HK-2 (cell line): ENCODE data around the gene ZDHHC6.
"Not testable (repeated sequence)": the region's sequence is repeated elsewhere in the genome, so short reads cannot be mapped to it uniquely, and the experiment has no call there.

ENCODE experiments used
- DNase-seq: peaks from one replicate; pipeline ENCODE4 v3.0.0-alpha.2; 2018; ENCODE audit not compliant: unreplicated experiment

The ZDHHC6 gene

DNA sequence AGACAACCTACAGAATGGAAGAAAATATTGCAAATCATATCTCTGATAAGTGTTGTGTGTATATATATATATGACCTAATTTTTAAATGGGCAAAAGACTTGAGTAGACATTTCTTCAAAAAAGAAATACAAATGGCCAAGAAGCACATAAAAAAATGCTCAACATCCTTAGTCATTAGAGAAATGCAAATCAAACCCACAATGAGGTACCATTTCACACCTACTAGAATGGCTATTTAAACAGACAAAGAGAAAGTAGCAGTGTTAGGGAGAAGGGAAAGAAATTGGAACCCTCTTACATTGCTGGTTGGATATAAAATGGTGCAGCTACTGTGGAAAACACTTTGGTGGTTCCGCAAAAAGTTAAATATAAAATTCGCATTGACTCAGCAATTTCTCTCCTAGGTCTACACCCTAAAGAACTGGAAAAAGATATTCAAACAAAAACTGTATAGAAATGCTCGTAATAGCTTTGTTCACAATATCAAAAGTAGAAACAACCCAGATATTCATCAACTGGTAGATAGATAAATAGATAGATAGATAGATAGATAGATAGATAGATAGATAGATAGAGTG lies 56.5 kb downstream of the ZDHHC6 start:
- DNase-seq, result no peak

DNA sequence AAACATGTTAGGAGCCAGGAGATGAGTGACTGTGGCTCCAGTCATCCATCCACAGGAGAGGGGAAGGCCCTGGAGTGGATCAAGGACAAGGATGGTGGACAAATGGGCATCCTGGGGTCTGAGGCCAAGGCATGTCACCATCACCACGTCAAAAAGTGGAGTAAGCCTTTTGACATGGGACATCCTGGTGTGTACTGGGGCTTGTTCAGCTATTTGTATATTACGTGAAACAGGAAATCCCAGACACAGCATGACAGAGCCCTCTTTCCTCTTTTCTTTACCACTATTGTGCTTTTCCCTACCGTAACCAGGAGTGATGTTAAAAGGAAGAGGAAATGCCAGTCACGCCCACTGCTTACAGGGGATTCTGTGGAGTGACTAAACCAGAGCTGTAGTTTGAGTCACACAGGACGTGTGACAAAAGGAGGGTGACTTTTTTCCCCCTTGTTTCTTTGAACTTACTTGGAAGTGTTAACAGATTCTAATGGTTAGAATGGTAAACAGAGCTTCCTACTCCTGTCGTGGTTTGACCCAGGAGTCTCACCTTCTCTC lies 57.4 kb downstream of the ZDHHC6 start:
- peak; percentile 72 for DNase-seq

DNA sequence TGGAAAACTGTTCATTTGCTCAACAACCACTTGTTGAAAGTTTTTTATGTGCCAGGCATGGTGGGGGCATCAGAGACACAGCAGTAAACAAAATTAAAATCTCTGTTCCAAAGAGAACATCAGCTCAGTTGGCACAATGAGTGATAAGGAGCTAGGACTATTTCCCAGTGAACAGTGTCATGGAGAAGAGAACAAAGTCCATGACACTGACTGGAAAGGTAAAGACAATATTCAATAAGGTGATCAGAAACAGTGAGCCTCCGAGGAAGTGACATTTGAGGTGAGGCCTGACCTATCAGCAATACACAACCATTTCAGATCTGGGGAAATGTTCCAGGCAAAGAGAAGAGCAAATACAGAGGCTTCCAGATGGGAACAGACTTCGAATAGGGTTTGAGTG lies 58.2 kb downstream of the ZDHHC6 start:
- no peak for DNase-seq

GRCh38 chr10:112388056-112388455 lies 58.7 kb downstream of the ZDHHC6 start:
- DNase-seq, result not testable (repeated sequence)

DNA sequence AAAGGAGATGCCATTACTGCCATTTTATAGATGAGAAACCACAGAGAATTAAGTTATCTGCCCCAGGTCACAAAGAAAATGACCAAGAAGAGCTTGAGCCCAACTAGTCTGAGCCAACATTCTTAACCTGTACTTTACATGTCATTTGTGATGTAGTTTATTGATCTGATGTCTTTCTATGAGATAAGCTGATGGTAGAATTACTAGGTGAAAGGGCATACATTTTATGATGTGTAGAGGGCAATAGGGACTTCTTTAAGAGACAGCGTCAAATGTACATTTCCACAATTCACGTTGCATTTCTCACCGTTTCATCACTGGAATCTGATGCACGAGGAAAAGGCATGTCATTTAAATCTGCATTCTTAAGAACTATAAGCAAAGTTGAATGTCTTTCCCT lies 61.5 kb downstream of the ZDHHC6 start:
- no peak for DNase-seq

GRCh38 chr10:112384141-112384540 lies 62.6 kb downstream of the ZDHHC6 start:
- no peak for DNase-seq

DNA sequence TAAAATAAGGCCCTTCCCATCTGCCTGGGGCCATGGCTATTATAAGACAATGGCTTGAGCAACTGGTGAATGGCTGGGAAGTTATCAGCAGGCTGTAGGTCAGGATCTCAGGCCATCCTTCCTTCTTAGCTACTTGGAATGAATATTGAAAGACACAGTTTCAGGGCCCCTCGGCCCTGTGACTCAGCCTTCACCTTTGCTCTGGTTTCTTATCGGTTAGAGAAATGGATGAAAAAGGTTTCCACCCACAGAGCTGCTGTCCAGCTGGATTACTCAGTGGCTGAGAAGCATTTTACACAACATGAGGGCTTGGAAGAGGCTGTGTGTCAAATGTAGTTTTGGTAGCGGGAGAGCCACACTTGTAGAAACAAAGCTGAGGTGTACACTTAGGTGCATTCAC lies 63.4 kb downstream of the ZDHHC6 start:
- DNase-seq, result peak; percentile 56

DNA sequence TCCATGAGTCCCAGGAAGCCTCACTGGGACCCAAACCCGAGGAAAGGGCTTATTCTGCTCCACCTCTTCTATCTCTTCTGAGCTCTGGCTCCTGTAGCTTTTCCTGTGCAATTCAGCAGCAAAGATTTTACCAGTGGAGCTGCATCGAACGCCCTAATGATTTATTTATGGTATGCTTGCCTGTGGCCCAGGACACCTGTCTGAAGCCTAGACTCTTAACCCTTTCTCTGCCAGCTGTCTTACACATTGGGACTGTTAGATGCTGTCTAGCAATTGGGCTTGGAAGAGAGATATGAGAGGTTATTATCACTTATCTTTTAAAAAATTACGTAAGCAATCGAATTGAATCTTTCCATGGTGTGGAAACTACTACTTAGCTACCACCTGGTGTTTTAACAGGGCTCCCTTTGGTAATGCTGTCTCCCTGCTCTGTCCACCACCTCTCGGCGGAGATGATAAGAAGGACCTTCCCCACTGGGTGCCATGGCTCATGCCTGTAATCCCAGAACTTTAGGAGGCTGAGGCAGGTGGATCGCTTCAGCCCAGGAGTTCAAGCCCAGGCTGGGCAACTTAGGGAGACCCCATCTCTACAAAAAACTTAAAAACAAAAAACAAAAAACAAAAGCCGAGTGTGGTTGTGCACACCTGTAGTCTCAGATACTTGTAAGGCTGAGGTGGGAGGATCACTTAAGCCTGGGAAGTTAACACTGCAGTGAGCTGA lies 64.0 kb downstream of the ZDHHC6 start:
- no peak for DNase-seq
